Activated naive CD8-positive, alpha-beta T cell treated with anti-CD3 and anti-CD28 coated beads, Interleukin-2, amount 10 ng/mL, durations not matched to agents 7 days and 5 days (primary cell): ENCODE measurements around the gene ZBTB34. TPM values are rescaled to one million over a fixed set of nuclear protein-coding genes. Genes with fewer than 3 reads are reported as not detected.
A peak's percentile ranks its signal among the peaks of the same experiment; 100 is the strongest.

ENCODE experiments used
- ATAC-seq: fragments of 150-1000 bp; cut with Tn5 transposase; one replicate; pipeline ENCODE4 v1.10.0; 2021; ENCODE audit warnings: low read depth, moderate library complexity
- POLR2A ChIA-PET: fragments of 350-600 bp; sonication (Branson Sonifier 250); formaldehyde crosslinking; loops from one replicate; lab custom pipeline; 2021; ENCODE audit warnings: antibody characterized with exemption; lab: Charles Lee
- DNase-seq: peaks from one replicate; pipeline ENCODE4 v3.0.0; 2021
- H3K27ac Mint-ChIP-seq: one replicate; pipeline ENCODE4 v1.8.0; 2022; ENCODE audit warnings: mild to moderate bottlenecking, mixed read lengths
- H3K27me3 Mint-ChIP-seq: one replicate; pipeline ENCODE4 v1.8.0; 2022; ENCODE audit warnings: mild to moderate bottlenecking, moderate library complexity, mixed read lengths
- H3K36me3 Mint-ChIP-seq: one replicate; pipeline ENCODE4 v1.8.0; 2021; ENCODE audit warnings: mild to moderate bottlenecking, mixed read lengths
- H3K4me1 Mint-ChIP-seq: one replicate; pipeline ENCODE4 v1.8.0; 2021; ENCODE audit warnings: mixed read lengths
- H3K4me3 Mint-ChIP-seq: one replicate; pipeline ENCODE4 v1.8.0; 2022; ENCODE audit warnings: mild to moderate bottlenecking, moderate library complexity, mixed read lengths
- H3K9me3 Mint-ChIP-seq: one replicate; pipeline ENCODE4 v1.8.0; 2021; ENCODE audit warnings: mixed read lengths
- total RNA-seq, 2 experiments: library from RNA; stranded (reverse); gene quantifications; one replicate each; pipeline ENCODE4 v1.2.3, GENCODE V29; 2021

Gene ZBTB34
- total RNA-seq, 2 experiments from 2014 or later, result 9.8 to 10.5 TPM

DNA sequence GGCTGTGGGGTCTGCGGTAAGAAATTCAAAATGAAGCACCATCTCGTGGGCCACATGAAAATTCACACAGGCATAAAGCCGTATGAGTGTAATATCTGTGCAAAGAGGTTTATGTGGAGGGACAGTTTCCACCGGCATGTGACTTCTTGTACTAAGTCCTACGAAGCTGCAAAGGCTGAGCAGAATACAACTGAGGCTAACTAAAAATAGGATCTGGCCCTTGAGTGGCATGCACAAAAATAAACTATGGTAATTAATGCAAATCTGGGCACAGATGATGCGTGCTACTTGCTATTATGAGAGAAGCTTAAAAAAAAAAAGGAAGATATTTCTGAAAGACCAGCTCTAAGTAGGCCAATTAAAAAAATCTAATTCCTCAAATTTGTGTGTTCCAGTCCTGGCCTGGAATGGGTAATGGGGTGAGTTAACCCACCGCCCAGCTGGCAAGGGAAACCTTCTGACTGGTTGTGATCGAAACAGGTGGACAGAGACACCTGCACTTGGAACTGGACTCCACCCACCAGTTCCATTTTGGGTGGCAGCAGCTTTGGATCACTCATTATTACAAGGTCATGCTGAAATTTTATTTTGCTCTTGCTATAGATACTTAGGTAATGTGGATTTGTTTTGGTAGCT is 26.6 kb upstream of the ZBTB34 start:
- POLR2A ChIA-PET, result no interaction called here
- Mint-ChIP-seq H3K36me3 (peaks cover 32% of the 10 kb centered on the region), H3K4me3 (no peak overlapping the region), H3K4me1 (peaks cover 28% of the 10 kb centered on the region), H3K27ac (no peak overlapping the region), H3K9me3 (no peaks in the 10 kb centered on the region), H3K27me3 (no peaks in the 10 kb centered on the region)
- ATAC-seq, result no peak
- no peak for DNase-seq

GRCh38 chr9:126834672-126835071 is 25.8 kb upstream of the ZBTB34 start:
- DNase-seq (no peak), ATAC-seq (peak; percentile 47)
- H3K4me1 Mint-ChIP-seq, result peaks cover 29% of the 10 kb centered on the region
- no peak overlapping the region for H3K4me3 Mint-ChIP-seq
- no peaks in the 10 kb centered on the region for H3K27me3 Mint-ChIP-seq
- no peaks in the 10 kb centered on the region for H3K9me3 Mint-ChIP-seq
- H3K36me3 Mint-ChIP-seq, result peaks cover 37% of the 10 kb centered on the region
- POLR2A ChIA-PET, result interaction anchor here (1.0 kb wide), 1 partner anchor 30 kb away, joined by 3 read pairs; no protein-coding TSS in a partner anchor
- H3K27ac Mint-ChIP-seq, result peak overlapping the region; percentile 12

DNA sequence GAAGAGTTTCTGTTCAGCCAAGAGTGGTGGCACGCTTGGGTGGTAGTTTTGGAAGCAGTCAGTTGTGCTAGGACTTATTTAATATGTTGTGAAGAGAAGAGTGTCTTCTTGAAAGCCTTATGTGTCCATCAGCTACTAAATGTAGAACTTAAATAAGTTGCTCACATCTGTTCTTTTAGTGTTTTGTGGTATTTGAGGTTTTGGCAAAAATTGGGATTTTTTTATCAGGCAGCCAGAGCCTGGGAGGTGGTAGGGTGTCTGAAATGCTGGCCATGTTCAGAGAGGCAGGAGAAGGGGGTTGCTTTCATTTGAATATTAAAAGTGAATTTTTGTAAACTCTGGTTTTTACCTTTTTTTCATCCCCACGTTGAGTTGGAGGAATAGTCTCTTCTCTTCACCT is 24.2 kb upstream of the ZBTB34 start:
- ATAC-seq (no peak), DNase-seq (no peak)
- Mint-ChIP-seq H3K36me3 (peaks cover 37% of the 10 kb centered on the region), H3K9me3 (no peaks in the 10 kb centered on the region), H3K4me1 (peaks cover 20% of the 10 kb centered on the region), H3K4me3 (no peak overlapping the region), H3K27me3 (no peaks in the 10 kb centered on the region), H3K27ac (no peak overlapping the region)
- POLR2A ChIA-PET, result no interaction called here

GRCh38 chr9:126838055-126838811 is 22.2 kb upstream of the ZBTB34 start:
- H3K9me3 Mint-ChIP-seq, result no peaks in the 10 kb centered on the region
- POLR2A ChIA-PET, result no interaction called here
- H3K27me3 Mint-ChIP-seq, result no peaks in the 10 kb centered on the region
- ATAC-seq (no peak), DNase-seq (no peak)
- peaks cover 27% of the 10 kb centered on the region for H3K36me3 Mint-ChIP-seq
- H3K4me1 Mint-ChIP-seq, result peaks cover 19% of the 10 kb centered on the region
- H3K27ac Mint-ChIP-seq, result no peak overlapping the region
- H3K4me3 Mint-ChIP-seq, result no peak overlapping the region

DNA sequence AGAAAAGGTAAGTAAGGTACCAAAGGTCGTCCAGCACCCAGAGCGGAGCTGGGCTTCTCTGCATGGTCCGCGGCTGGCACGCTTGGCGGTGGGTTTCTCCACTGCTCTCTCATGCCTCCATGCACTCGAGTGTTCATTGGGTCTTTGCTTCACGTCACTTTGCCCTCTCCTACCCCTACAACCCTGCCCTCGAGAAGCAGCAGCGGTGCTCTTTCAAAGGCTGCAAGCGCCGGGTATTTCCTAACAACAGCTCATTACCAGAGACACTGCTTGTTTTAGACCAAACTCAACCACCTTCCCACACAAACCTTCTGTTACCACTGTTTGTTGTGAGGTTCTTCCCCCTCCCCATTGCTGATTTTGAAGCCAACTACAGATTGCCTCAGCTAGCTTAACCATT is 21.5 kb upstream of the ZBTB34 start:
- POLR2A ChIA-PET, result no interaction called here
- Mint-ChIP-seq H3K36me3 (peaks cover 21% of the 10 kb centered on the region), H3K4me1 (peaks cover 16% of the 10 kb centered on the region), H3K27ac (no peak overlapping the region), H3K4me3 (no peak overlapping the region), H3K9me3 (no peaks in the 10 kb centered on the region), H3K27me3 (no peaks in the 10 kb centered on the region)
- no peak for DNase-seq
- ATAC-seq, result no peak

- Mint-ChIP-seq H3K4me1 (peaks cover 14% of the 10 kb centered on the region), H3K9me3 (no peaks in the 10 kb centered on the region), H3K27me3 (no peaks in the 10 kb centered on the region), H3K27ac (no peak overlapping the region), H3K36me3 (peaks cover 18% of the 10 kb centered on the region), H3K4me3 (no peak overlapping the region)
- POLR2A ChIA-PET, result no interaction called here
- DNase-seq (no peak), ATAC-seq (no peak)
These were observed 21.1 kb upstream of the ZBTB34 start for GRCh38 chr9:126839301-126839700.

- Mint-ChIP-seq H3K27me3 (peaks cover 5% of the 10 kb centered on the region), H3K36me3 (peaks cover 5% of the 10 kb centered on the region), H3K4me1 (peaks cover 3% of the 10 kb centered on the region), H3K9me3 (no peaks in the 10 kb centered on the region), H3K27ac (no peak overlapping the region), H3K4me3 (no peak overlapping the region)
- POLR2A ChIA-PET, result no interaction called here
- no peak for DNase-seq
- no peak for ATAC-seq
These were observed 18.1 kb upstream of the ZBTB34 start for GRCh38 chr9:126842220-126842842.

GRCh38 chr9:126842977-126843799 is 17.3 kb upstream of the ZBTB34 start:
- Mint-ChIP-seq H3K27me3 (peaks cover 5% of the 10 kb centered on the region), H3K4me3 (no peak overlapping the region), H3K9me3 (no peaks in the 10 kb centered on the region), H3K36me3 (peaks cover 5% of the 10 kb centered on the region), H3K27ac (no peak overlapping the region), H3K4me1 (peaks cover 3% of the 10 kb centered on the region)
- DNase-seq (no peak), ATAC-seq (no peak)
- POLR2A ChIA-PET, result no interaction called here

DNA sequence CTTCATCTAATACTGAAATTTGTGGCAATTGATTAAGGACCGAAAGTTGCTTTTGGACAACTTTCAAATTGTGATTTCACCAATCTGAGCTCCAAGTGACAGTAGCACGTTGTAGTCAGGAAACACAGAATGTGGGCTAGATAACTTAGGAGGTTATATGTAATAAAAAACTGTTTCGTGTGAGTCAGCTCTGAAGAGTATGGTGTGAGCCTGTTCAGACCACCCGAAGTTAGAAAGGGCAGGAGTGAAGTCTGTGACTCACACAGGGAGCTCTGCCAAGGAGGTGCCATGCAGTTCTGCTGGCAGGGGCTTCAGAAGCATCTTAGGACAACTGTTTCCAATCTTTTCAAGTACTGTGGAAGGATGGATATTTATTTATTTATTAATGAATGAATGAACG is 16.4 kb upstream of the ZBTB34 start:
- Mint-ChIP-seq H3K27me3 (peaks cover 5% of the 10 kb centered on the region), H3K27ac (no peak overlapping the region), H3K36me3 (peaks cover 3% of the 10 kb centered on the region), H3K4me3 (no peak overlapping the region), H3K9me3 (no peaks in the 10 kb centered on the region), H3K4me1 (peaks cover 3% of the 10 kb centered on the region)
- POLR2A ChIA-PET, result no interaction called here
- ATAC-seq, result no peak
- no peak for DNase-seq

DNA sequence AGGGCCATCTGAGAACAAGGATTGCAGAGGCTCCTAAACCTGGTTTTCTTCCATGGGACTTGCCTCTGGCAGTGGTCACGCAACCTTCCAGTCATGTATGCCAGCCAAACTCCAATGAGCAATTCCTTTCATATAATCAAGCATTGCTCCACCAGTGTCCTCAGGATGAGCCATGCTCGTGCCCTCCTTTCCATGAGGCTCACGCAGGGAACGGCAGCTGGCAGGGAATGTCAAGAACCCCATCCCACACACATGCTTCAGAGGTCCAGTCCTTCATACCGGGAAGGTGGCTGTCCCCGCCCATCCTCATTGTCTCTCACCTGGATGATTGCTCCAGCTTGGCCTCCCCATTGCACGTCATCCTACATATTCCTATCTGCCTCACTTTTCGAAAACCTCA is 13.4 kb upstream of the ZBTB34 start:
- H3K27me3 Mint-ChIP-seq, result peaks cover 18% of the 10 kb centered on the region
- H3K9me3 Mint-ChIP-seq, result no peaks in the 10 kb centered on the region
- H3K27ac Mint-ChIP-seq, result no peak overlapping the region
- no peaks in the 10 kb centered on the region for H3K4me1 Mint-ChIP-seq
- H3K4me3 Mint-ChIP-seq, result no peak overlapping the region
- POLR2A ChIA-PET, result no interaction called here
- ATAC-seq, result no peak
- H3K36me3 Mint-ChIP-seq, result no peaks in the 10 kb centered on the region
- no peak for DNase-seq

- peaks cover 42% of the 10 kb centered on the region for H3K27me3 Mint-ChIP-seq
- H3K4me1 Mint-ChIP-seq, result no peaks in the 10 kb centered on the region
- ATAC-seq (no peak), DNase-seq (no peak)
- POLR2A ChIA-PET, result interaction anchor here (0.7 kb wide), 2 partner anchors 11 to 227 kb away, joined by 3 read pairs; no protein-coding TSS in a partner anchor
- no peaks in the 10 kb centered on the region for H3K9me3 Mint-ChIP-seq
- no peak overlapping the region for H3K27ac Mint-ChIP-seq
- no peak overlapping the region for H3K4me3 Mint-ChIP-seq
- H3K36me3 Mint-ChIP-seq, result no peaks in the 10 kb centered on the region
These were observed 10.7 kb upstream of the ZBTB34 start for GRCh38 chr9:126849591-126850225.

DNA sequence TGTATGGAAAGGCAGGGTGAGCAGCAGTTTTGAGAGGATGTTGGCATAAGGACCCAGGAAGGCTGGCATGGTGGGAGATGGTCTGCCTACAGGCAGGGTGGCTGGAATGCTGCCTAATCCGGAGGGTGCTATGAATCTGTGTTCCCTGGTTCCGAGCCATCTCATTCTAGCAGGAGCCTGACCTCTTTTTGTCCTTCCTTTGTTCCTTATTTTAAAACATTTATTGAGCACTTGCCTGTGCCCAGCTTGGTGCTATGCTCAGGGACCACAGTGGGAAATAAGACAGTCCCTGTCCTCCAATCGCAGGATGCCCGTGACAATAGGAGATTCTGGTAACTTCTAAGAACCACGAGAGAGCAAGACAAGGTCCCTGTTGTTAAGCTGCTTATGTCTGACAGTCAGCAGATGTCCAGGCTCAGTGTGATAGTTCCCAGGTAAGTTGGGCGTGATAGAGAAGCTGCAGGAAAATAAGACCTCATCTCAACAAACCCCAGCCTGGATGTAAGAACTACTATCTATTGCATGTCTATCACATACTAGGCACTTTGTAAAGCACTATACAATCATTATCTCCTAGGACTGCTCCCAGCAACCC is 9.1 kb upstream of the ZBTB34 start:
- DNase-seq, result no peak
- Mint-ChIP-seq H3K4me1 (peaks cover 2% of the 10 kb centered on the region), H3K27me3 (peaks cover 50% of the 10 kb centered on the region), H3K4me3 (no peak overlapping the region), H3K27ac (no peak overlapping the region), H3K36me3 (no peaks in the 10 kb centered on the region), H3K9me3 (no peaks in the 10 kb centered on the region)
- POLR2A ChIA-PET, result no interaction called here
- ATAC-seq, result no peak
